HepG2 (cell line): Measurements from ENCODE around the gene ODAD4. TPM values are rescaled to one million over a fixed set of nuclear protein-coding genes. Genes with fewer than 3 reads are reported as not detected.

Experiments
- BATF2 ChIP-seq: sonication (generic); formaldehyde crosslinking; IDR thresholded peaks from 2 replicates; pipeline ENCODE4 v1.8.0; 2022; ENCODE audit warnings: mild to moderate bottlenecking, missing genetic modification reagents, moderate library complexity
- NR2F6 ChIP-seq, 2 experiments: IDR thresholded peaks; 2 replicates each; pipeline ENCODE4 v1.6.1; 2016; ENCODE audit warnings: antibody characterized with exemption in 1 of 2, mild to moderate bottlenecking in 1 of 2
- SNAPC2 ChIP-seq: sonication (generic); formaldehyde crosslinking; IDR thresholded peaks from 2 replicates; pipeline ENCODE4 v1.8.1; 2022; ENCODE audit warnings: mild to moderate bottlenecking, missing genetic modification reagents
- ZBTB42 ChIP-seq: sonication (generic); formaldehyde crosslinking; IDR thresholded peaks from 2 replicates; pipeline ENCODE4 v1.5.0; 2020; ENCODE audit warnings: mild to moderate bottlenecking, missing genetic modification reagents
- ZFY ChIP-seq: sonication (generic); formaldehyde crosslinking; IDR thresholded peaks from 2 replicates; pipeline ENCODE4 v1.4.0; 2020; ENCODE audit warnings: missing genetic modification reagents
- ZNF207 ChIP-seq: fragments of 450-650 bp; IDR thresholded peaks from 2 replicates; pipeline ENCODE4 v1.6.1; 2016; ENCODE audit warnings: antibody characterized with exemption, borderline replicate concordance
- ZNF235 ChIP-seq: sonication (generic); formaldehyde crosslinking; IDR thresholded peaks from 2 replicates; pipeline ENCODE4 v1.8.1; 2023; ENCODE audit warnings: mild to moderate bottlenecking, missing genetic modification reagents, borderline replicate concordance
- ZNF329 ChIP-seq: sonication (generic); formaldehyde crosslinking; IDR thresholded peaks from 2 replicates; pipeline ENCODE4 v1.9.0; 2021; ENCODE audit warnings: low read depth, mild to moderate bottlenecking, missing genetic modification reagents
- ZNF572 ChIP-seq: sonication (generic); formaldehyde crosslinking; IDR thresholded peaks from 2 replicates; pipeline ENCODE4 v1.5.1; 2020; ENCODE audit warnings: mild to moderate bottlenecking, missing genetic modification reagents
- ZNF788 ChIP-seq: sonication (generic); formaldehyde crosslinking; IDR thresholded peaks from 2 replicates; pipeline ENCODE4 v1.5.0; 2020; ENCODE audit warnings: mild to moderate bottlenecking, missing genetic modification reagents, borderline replicate concordance
- ZSCAN21 ChIP-seq: sonication (generic); formaldehyde crosslinking; IDR thresholded peaks from 2 replicates; pipeline ENCODE4 v1.8.0; 2022; ENCODE audit warnings: mild to moderate bottlenecking, missing genetic modification reagents, moderate library complexity, borderline replicate concordance
- polyA plus RNA-seq, 8 experiments: library from polyadenylated mRNA; depleted of rRNA in 3 of 8; stranded (reverse) in 7 of 8; unstranded in 1 of 8; fragments of >200 nt; fragmentation: Illumina TruSeq in 4 of 8; extraction: Trizol in 4 of 8; gene quantifications; 2 replicates each; pipeline versions ENCODE4 v1.2.1 to v1.2.3, GENCODE V29; 2011 to 2016; ENCODE audit warnings: low read depth in 4 of 8, missing spikeins in 1 of 8, mixed read lengths in 1 of 8; ENCODE audit not compliant: insufficient read depth in 1 of 8
- total RNA-seq, 5 experiments: library from RNA; depleted of rRNA; stranded (reverse); fragments of >200 nt; fragmentation: Illumina TruSeq; extraction: Trizol; gene quantifications; 2 replicates each; pipeline ENCODE4 v1.2.3, GENCODE V29; 2016; ENCODE audit warnings: low read depth in 1 of 5
- TF ChIP-seq, protein P1 (sequence below), 2 experiments: fragments of 450-650 bp in 1 of 2; sonication (generic) in 1 of 2; formaldehyde crosslinking; IDR thresholded peaks; 2 replicates each; pipeline versions ENCODE4 v1.5.0 to v1.8.0; 2020 to 2022; ENCODE audit warnings: mild to moderate bottlenecking in 1 of 2, missing genetic modification reagents in 1 of 2
- TF ChIP-seq, protein P2 (sequence below): sonication (generic); formaldehyde crosslinking; IDR thresholded peaks from 2 replicates; pipeline ENCODE4 v1.5.0; 2020; ENCODE audit warnings: mild to moderate bottlenecking, missing genetic modification reagents, borderline replicate concordance
- TF ChIP-seq, protein P3 (sequence below): sonication (generic); formaldehyde crosslinking; IDR thresholded peaks from 2 replicates; pipeline ENCODE4 v1.5.1; 2020; ENCODE audit warnings: missing genetic modification reagents, mild to moderate bottlenecking, borderline replicate concordance
- TF ChIP-seq, protein P4 (sequence below): sonication (generic); formaldehyde crosslinking; IDR thresholded peaks from 2 replicates; pipeline ENCODE4 v1.9.0; 2022; ENCODE audit warnings: low read depth, missing genetic modification reagents
- TF ChIP-seq, protein P5 (sequence below): sonication (generic); formaldehyde crosslinking; IDR thresholded peaks from 2 replicates; pipeline ENCODE4 v1.5.0; 2020; ENCODE audit warnings: mild to moderate bottlenecking, missing genetic modification reagents

The ODAD4 gene
- total and polyA plus RNA-seq, 2 of the 13 experiments (the other 11 are each of a cell fraction or from before 2014, with no cell fraction given), result 0.48 to 0.53 TPM

DNA sequence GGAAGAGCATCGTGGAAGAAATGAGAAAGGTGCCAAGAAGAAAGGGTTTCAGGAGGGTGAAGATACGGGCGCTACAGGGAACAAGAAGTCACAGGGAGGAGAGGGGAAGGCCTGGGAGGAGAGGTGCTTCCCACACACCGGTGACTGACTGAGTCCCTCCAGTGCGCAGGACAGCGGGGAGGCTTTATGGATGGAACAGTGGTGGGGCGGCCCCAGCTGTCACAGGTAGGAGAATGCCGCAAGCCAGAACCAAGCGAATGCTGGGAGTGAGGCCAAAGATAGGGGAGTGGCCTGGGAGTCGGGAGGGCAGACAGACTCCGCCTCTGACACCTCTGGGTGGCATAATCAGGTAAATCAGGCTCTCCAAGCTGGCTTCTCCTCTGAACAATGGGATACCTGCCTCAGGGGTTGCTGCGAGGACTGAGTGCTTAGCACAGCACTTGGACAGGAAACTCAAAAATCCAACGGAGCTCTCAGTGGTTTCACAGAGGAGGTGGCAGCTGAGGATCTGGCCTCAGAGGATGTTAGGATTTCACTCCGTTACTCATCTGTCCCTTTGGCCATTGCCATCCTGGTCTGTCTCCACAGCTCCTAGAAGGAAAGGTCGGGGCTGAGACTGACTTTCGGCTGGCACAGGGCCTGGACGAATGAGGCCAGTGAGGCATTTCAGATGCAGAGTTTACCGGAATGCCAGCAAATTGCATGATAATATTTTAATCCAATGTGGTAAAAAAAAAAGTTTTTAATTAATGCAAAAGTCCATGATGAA lies 35.5 kb downstream of the ODAD4 start (continued):
- TF ChIP-seq ZSCAN21, result no peak; the same call in 1 of the 2 replicates
- TF ChIP-seq ZFY (CRISPR knock-in tag), result no peak
- TF ChIP-seq, protein P1, sequence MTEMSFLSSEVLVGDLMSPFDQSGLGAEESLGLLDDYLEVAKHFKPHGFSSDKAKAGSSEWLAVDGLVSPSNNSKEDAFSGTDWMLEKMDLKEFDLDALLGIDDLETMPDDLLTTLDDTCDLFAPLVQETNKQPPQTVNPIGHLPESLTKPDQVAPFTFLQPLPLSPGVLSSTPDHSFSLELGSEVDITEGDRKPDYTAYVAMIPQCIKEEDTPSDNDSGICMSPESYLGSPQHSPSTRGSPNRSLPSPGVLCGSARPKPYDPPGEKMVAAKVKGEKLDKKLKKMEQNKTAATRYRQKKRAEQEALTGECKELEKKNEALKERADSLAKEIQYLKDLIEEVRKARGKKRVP (CRISPR knock-in tag; IDR thresholded peaks at IDR 0.05), result no peak
- TF ChIP-seq, protein P2, sequence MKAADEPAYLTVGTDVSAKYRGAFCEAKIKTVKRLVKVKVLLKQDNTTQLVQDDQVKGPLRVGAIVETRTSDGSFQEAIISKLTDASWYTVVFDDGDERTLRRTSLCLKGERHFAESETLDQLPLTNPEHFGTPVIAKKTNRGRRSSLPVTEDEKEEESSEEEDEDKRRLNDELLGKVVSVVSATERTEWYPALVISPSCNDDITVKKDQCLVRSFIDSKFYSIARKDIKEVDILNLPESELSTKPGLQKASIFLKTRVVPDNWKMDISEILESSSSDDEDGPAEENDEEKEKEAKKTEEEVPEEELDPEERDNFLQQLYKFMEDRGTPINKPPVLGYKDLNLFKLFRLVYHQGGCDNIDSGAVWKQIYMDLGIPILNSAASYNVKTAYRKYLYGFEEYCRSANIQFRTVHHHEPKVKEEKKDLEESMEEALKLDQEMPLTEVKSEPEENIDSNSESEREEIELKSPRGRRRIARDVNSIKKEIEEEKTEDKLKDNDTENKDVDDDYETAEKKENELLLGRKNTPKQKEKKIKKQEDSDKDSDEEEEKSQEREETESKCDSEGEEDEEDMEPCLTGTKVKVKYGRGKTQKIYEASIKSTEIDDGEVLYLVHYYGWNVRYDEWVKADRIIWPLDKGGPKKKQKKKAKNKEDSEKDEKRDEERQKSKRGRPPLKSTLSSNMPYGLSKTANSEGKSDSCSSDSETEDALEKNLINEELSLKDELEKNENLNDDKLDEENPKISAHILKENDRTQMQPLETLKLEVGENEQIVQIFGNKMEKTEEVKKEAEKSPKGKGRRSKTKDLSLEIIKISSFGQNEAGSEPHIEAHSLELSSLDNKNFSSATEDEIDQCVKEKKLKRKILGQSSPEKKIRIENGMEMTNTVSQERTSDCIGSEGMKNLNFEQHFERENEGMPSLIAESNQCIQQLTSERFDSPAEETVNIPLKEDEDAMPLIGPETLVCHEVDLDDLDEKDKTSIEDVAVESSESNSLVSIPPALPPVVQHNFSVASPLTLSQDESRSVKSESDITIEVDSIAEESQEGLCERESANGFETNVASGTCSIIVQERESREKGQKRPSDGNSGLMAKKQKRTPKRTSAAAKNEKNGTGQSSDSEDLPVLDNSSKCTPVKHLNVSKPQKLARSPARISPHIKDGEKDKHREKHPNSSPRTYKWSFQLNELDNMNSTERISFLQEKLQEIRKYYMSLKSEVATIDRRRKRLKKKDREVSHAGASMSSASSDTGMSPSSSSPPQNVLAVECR, result peak; percentile 21; the same call in 1 of the 2 replicates
- no peak for TF ChIP-seq NR2F6 (IDR thresholded peaks at IDR 0.05)
- TF ChIP-seq NR2F6 (CRISPR knock-in tag; IDR thresholded peaks at IDR 0.05), result peak; percentile 32; the same call in 1 of the 2 replicates
- TF ChIP-seq, protein P3, sequence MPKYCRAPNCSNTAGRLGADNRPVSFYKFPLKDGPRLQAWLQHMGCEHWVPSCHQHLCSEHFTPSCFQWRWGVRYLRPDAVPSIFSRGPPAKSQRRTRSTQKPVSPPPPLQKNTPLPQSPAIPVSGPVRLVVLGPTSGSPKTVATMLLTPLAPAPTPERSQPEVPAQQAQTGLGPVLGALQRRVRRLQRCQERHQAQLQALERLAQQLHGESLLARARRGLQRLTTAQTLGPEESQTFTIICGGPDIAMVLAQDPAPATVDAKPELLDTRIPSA (CRISPR knock-in tag), result no peak
- no peak for TF ChIP-seq ZNF207
- peak; percentile 48; the same call in 1 of the 2 replicates for TF ChIP-seq ZNF572 (CRISPR knock-in tag)
- 0 out of 2 replicates have a peak, but pooled peaks have one; percentile 17 for TF ChIP-seq ZNF235
- no peak for TF ChIP-seq SNAPC2 (CRISPR knock-in tag)
- TF ChIP-seq, protein P4, sequence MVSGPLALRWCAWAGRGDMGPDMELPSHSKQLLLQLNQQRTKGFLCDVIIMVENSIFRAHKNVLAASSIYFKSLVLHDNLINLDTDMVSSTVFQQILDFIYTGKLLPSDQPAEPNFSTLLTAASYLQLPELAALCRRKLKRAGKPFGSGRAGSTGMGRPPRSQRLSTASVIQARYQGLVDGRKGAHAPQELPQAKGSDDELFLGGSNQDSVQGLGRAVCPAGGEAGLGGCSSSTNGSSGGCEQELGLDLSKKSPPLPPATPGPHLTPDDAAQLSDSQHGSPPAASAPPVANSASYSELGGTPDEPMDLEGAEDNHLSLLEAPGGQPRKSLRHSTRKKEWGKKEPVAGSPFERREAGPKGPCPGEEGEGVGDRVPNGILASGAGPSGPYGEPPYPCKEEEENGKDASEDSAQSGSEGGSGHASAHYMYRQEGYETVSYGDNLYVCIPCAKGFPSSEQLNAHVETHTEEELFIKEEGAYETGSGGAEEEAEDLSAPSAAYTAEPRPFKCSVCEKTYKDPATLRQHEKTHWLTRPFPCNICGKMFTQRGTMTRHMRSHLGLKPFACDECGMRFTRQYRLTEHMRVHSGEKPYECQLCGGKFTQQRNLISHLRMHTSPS (CRISPR knock-in tag), result no peak; the same call in 1 of the 2 replicates
- no peak for TF ChIP-seq BATF2 (CRISPR knock-in tag)
- TF ChIP-seq ZNF329 (CRISPR knock-in tag), result no peak
- no peak for TF ChIP-seq ZBTB42
- TF ChIP-seq, protein P5, sequence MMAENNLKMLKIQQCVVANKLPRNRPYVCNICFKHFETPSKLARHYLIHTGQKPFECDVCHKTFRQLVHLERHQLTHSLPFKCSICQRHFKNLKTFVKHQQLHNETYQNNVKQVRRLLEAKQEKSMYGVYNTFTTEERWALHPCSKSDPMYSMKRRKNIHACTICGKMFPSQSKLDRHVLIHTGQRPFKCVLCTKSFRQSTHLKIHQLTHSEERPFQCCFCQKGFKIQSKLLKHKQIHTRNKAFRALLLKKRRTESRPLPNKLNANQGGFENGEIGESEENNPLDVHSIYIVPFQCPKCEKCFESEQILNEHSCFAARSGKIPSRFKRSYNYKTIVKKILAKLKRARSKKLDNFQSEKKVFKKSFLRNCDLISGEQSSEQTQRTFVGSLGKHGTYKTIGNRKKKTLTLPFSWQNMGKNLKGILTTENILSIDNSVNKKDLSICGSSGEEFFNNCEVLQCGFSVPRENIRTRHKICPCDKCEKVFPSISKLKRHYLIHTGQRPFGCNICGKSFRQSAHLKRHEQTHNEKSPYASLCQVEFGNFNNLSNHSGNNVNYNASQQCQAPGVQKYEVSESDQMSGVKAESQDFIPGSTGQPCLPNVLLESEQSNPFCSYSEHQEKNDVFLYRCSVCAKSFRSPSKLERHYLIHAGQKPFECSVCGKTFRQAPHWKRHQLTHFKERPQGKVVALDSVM, result no peak
- peak; percentile 75; the same call in 1 of the 2 replicates for TF ChIP-seq ZNF788 (CRISPR knock-in tag)
